ENCODE results near the gene DSCAML1. TPM values are rescaled to one million over a fixed set of nuclear protein-coding genes. Genes with fewer than 3 reads are reported as not detected.

The DSCAML1 gene
- total RNA-seq, 1 donor from 2014 or later: 4.0 TPM

- H3K4me3 ChIP-seq (ENCODE audit: low read depth, low read length): no peak overlapping the region
- no peak for TF ChIP-seq CTCF (conservative IDR thresholded peaks at IDR 0.05; ENCODE audit: low read depth, low read length)
- DNase-seq (ENCODE audit: low read depth): no peak
These were observed 400.0 kb downstream of the DSCAML1 start for GRCh38 chr11:117396970-117397369.

- no peak overlapping the region for H3K4me3 ChIP-seq (ENCODE audit: low read depth, low read length)
- DNase-seq (ENCODE audit: low read depth): no peak
- no peak for TF ChIP-seq CTCF (conservative IDR thresholded peaks at IDR 0.05; ENCODE audit: low read depth, low read length)
These were observed 401.5 kb downstream of the DSCAML1 start for GRCh38 chr11:117395476-117395875.

- no peak overlapping the region for H3K4me3 ChIP-seq (ENCODE audit: low read depth, low read length)
- no peak for TF ChIP-seq CTCF (conservative IDR thresholded peaks at IDR 0.05; ENCODE audit: low read depth, low read length)
- no peak for DNase-seq (ENCODE audit: low read depth)
These were observed 402.6 kb downstream of the DSCAML1 start for GRCh38 chr11:117394221-117394925.

- no peak for DNase-seq (ENCODE audit: low read depth)
- H3K4me3 ChIP-seq (ENCODE audit: low read depth, low read length): no peak overlapping the region
- no peak for TF ChIP-seq CTCF (conservative IDR thresholded peaks at IDR 0.05; ENCODE audit: low read depth, low read length)
These were observed 404.0 kb downstream of the DSCAML1 start for GRCh38 chr11:117392979-117393378.

- TF ChIP-seq CTCF (conservative IDR thresholded peaks at IDR 0.05; ENCODE audit: low read depth, low read length): no peak
- no peak overlapping the region for H3K4me3 ChIP-seq (ENCODE audit: low read depth, low read length)
- no peak for DNase-seq (ENCODE audit: low read depth)
These were observed 404.9 kb downstream of the DSCAML1 start for GRCh38 chr11:117392001-117392690.

GRCh38 chr11:117391181-117391580 lies 405.8 kb downstream of the DSCAML1 start:
- no peak for TF ChIP-seq CTCF (conservative IDR thresholded peaks at IDR 0.05; ENCODE audit: low read depth, low read length)
- DNase-seq (ENCODE audit: low read depth): no peak
- H3K4me3 ChIP-seq (ENCODE audit: low read depth, low read length): no peak overlapping the region
